ENCODE measurements around the gene SCN10A.

SCN10A gene

DNA sequence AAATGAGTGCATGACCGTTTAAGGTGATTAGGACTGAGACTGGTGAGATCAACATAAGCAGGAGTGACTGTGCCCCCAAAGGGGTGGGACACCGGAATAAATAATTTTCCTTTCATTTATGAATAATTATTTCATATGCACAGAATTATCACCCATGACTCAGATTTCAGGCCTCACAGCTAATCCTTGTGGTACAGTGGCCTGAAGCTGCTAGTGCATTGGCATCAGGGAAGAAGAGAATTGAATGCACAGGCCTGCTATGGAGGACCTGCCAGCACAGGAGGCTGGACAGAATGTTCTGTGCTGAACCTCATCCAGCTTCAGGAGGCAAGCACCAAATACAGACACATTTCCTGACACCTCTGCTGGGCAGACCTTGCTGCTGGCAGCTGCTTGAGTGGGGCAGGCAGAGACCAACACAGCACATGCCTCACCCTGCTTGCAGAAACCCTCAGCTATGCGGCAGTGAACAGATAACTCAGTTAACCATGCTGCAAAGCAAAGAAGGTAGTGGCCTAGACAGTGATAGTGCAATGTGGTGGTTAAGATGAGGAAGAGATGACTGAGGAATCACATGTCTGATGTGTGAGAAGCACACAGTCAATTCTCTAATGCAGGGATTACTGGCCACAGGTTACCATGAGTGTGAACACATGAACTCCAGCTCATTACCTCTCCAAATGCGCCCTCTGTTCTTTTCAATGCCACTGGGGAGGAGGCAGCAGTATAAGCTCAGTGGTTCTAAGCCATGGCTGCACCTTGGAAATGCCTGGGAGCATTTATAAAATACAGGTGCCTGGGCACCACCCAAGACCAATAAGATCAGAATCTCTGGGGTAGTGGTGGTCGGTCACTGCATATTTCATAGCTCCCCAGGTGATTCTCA is 98.4 kb downstream of the SCN10A start:
- DNase-seq: no peak

DNA sequence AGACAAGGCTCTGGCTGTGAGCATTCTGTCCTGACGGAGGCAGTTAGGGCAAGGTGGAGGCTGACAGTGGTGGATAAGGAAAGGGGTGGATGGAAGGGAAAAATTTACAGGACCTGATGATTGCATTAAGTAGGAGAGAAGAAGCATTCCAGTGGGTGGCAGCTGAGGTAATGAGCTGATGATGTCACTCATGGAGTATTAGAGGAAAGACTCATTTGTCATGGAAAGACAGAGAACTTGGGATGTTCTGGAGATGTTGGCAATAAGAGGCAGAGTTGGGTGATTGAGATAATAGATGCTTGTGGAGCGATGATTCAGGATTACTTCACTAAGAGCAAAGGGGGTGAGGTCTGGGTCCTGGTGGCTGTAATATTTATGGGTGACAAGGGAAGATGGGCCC is 102.9 kb downstream of the SCN10A start:
- no peak for DNase-seq

DNA sequence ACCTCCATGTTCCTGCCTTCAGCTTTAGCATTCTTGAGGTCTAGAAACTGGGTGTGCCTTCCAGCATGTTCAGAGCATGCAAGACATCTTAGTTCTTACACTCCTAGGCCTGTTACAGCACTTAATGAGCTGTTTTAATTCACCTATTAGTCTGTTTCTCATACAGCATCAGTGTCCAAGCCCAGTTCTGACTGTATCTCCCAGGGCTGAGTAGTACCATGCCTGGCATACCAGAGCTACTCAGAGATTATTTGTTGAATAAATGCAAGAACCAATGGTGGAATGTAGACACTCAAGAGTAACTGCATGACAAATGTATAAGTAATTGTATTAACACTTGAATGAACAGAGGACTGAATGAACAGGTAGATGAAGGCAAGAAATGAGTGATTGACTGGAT is 104.7 kb downstream of the SCN10A start:
- DNase-seq: no peak

DNA sequence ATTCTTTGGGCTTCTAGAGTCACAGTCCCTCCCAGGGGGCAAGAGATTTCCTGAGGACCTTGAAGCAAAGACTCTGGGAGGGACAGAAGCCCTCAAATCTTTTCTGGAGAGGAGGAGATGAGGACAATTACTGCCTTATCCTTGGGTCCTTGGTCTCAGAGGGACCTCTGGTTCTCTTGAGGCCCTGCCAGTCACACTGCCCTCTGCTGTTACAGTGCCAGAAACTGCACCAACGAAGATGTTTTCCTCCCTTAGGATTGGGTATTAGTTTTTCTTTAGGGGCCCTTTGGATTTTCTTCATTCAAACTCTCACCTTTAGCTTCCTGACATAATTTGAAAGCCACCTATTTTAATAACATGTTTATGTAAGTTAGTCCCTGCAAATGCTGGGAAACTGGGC is 108.3 kb downstream of the SCN10A start:
- no peak for DNase-seq

DNA sequence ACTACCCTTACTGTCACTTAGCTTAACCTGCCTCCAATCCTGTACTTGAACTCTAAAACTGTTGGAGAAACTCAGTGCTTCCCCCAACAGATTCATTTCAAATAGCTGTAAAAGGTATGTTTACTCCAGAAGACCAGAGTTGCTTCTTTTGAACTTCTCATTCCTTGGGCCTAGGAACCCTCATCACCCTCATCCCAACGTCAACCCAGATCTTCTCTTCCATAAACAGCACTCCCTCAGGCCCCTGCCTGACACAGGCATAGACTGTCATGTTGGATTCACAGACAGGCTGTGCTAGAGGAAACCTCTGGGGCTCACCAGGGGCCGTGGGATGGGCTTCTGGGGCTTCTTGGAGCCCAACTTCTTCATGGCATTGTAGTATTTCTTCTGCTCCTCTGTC is 109.1 kb downstream of the SCN10A start:
- DNase-seq: no peak

DNA sequence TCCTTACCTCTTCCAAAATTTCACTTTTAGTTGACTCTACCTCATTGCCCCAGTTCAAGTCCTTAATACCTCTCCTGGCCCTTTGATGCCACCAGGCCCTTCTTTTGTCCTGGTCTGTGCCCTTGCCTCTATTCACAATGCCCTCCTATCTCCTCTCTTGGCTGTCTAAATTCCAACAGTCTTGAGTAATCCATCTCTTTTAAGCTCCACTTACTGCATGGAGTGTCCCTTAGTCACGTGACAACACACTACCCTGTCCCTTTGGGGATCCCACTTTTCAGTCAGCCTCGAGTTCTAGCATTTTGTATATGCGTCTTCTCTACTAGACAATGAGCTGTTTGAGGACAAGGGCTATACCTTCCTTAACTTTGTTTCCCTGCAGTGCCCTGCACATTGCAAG is 113.8 kb downstream of the SCN10A start:
- DNase-seq: no peak

DNA sequence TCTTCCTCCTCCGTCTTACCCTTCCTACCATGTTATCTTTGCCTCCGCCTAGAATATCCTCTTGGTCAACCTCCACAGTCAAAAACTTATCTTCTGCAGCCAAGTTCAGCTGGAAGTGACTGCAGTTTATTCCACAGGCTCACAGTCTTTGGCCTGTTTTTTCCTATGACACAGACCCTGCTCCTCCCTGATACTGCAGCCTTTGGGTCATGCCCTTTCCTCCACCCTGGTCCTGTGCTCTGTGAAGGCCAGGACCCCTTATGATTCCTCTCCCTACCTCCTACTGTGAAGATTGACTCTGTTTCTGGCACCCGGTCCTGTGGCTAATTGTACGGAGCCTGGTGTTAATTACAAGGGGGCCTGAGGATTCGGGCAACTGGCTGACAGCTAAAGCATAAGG is 117.3 kb downstream of the SCN10A start:
- DNase-seq: no peak

DNA sequence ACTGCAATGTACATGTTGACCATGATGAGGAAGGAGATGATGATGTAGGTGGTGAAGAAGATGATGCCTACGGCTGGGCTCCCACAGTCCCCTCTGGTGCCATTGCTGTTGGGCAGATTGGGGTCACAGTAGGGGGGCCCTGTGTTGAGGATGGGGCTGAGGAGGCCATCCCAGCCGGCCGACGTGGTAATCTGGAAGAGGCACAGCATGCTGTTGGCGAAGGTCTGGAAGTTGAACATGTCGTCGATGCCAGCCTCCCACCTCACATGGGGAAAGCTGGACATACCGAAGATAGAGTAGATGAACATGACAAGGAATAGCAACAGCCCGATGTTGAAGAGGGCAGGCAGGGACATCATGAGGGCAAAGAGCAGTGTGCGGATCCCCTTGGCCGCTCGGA is 118.0 kb downstream of the SCN10A start:
- DNase-seq: no peak

DNA sequence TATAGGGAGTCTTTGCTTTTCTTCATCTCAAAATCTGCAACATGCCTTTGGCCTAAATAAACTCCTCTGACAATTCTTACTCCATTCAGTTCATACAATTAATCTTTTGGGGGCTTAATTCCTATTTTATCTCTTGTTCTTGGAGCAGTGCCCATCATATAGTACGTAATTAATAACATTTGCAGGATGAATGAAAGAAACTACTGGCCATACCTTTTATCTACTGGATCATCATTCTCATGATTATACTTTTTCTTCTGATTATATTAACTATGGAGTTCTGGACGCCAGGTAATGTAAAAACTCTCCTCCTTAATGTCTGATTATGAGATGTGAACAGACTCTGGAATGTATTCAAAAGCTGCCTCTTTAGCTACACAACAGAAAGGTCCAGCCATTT is 120.0 kb downstream of the SCN10A start:
- no peak for DNase-seq

DNA sequence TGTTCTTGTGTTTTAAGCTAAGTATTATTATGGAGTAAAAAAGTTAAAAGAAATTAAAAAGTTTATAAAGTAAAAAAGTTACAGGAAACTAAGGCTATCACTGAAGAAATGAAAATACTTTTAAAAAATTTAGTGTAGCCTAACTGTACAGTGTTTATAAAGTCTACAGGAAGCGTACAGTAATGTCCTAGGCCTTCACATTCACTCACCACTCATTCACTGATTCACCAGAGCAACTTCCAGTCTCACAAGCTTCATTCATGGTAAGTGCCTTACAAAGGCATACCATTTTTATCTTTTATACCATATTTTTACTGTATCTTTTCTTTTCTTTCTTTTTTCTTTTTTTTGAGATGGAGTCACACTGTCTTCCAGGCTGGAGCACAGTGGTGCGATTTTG is 125.8 kb downstream of the SCN10A start:
- DNase-seq: no peak

DNA sequence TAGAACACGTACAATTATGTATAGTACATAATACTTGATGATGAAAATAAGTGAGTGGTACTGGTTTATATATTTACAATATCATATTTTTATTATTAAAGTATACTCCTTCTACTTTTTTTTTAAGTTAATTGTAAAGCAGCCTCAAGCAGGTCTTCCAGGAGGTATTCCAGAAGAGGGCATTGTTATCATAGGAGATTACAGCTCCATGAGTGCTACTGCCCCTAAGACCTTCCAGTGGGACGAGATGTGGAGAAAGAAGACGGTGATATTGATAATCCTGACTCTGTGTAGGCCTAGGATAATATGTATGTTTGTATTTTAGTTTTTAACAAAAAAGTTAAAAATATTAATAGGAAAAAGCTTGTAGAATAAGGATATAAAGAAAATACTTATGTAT is 126.2 kb downstream of the SCN10A start:
- DNase-seq: no peak

DNA sequence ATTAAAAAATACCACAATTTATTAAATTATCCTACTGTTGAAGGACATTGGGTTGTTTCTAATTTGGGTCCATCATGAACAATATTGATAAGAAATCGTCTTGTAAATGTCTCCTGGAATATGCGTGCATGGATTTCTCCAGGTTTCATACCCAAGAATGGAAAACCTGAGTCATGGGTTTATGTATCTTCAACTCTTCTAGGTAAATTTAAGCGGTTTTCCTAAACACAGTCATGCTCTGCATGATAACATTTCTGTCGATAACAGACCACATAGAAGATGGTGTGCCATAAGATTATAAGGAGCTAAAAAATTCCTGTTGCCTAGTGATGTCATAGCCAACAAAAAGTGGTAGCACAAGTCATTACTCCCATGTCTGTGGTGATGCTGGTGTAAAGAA is 126.7 kb downstream of the SCN10A start:
- DNase-seq: no peak

DNA sequence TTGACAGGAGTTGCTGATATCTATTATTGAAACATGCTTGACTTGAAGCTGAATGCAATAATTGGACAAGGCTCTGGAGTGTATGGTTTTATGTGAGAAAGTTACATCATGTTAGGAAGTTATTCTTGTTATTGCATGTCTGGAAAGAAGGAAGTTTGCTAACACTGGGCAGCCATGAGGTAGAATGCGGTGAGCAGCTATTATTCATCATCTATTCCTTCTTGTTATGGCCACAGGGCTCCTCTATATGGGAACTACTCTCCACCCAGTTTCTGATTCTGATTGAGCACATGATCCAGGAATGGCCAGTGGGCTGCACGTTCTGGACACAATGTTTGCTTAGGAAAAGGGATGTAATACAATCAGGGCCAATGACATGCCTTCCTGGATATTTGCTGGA is 128.7 kb downstream of the SCN10A start:
- no peak for DNase-seq

DNA sequence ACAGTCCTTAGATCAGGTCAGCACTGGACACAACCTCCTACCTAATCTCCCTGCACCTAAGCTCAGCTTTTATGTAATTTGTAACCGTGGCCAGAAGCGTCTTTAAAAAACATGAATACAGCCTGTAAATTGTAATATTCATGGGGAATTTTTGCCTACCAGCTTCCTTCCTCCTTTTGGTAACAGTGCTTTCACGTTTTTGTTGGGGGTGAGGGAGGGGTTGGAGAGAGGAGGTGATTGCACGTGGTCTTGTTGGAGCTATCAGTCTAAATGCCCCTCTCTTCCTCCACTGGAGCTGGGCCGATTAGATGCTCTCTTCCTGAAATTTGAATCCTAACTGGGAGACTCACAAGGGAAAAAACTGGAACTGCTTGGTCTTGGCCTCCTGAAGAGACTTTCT is 131.5 kb downstream of the SCN10A start:
- DNase-seq: no peak

DNA sequence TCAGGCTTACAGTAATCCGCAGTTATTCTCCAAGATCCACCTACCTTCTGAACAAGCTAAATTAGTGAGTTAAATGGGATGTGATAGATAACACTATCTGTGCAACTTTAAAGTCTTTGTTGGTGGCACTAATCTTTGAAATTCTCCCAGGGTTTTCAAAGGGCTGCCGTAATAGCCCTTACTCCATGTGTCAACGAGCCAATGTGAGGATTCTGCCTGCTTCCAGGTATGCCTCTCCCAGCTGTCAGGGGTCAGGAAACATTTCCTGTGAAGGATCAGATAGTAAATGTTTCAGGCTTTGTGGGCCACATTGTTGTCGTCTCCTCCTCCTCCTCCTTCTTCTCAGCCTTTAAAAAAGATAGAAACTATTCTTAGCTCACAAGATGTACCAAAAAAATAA is 146.3 kb downstream of the SCN10A start:
- no peak for DNase-seq

DNA sequence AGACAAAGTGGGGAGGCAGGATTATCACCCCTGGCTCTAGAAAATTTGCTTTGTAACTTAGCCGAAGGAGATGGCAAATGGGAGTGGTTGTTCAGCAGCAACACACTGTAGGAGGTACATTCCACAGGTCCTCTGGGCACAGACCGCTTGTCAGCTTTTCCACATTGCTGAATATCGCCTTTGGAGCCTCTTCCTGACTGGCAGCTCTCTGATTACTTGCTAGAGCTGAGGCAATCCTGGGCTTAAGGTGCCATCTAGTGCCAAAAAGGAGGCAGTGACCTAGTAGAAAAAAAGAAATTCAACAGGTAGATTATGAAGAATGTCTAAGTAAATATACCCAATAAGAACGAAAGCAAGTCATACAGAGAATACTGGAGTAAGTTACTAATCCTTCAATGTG is 153.5 kb downstream of the SCN10A start:
- DNase-seq: no peak

DNA sequence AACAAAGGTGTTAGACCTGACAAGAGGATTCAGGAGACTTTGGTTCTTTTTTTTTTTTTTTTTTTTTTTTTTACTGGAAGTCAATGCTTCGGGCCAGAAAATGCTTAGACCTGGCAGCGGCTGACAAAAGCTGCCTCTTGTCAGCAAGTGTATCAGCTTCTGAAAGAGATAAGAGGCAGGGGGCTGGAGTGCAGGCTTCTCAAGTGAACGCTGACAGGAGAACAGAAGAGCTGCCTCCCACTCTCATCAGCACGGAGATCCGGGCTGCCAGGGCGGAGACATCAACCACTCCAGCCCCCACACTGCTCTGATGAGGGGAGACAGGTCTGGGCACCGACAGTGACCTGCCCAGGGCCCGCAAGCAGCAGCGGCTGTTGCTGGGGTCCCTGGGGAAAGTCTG is 157.2 kb downstream of the SCN10A start:
- DNase-seq: no peak

DNA sequence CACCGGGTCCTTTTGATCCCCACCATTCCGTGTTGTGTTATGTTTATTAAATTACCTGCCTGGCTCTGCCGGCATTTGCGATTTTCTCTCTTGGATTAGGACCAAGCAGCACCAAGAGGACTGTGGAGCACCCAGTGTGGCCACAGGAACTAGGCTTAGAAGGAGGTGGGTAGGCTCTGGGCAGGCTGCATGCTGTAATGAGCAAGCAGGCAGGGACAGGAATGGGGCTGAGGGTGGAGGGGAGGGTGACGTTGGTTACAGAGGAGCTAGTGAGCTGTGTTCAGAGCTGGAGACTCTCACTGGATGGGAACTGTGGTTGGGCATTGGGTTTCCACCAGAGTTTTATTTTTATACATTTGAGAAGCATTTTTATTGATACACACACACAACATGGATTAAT is 158.6 kb downstream of the SCN10A start:
- DNase-seq: no peak

DNA sequence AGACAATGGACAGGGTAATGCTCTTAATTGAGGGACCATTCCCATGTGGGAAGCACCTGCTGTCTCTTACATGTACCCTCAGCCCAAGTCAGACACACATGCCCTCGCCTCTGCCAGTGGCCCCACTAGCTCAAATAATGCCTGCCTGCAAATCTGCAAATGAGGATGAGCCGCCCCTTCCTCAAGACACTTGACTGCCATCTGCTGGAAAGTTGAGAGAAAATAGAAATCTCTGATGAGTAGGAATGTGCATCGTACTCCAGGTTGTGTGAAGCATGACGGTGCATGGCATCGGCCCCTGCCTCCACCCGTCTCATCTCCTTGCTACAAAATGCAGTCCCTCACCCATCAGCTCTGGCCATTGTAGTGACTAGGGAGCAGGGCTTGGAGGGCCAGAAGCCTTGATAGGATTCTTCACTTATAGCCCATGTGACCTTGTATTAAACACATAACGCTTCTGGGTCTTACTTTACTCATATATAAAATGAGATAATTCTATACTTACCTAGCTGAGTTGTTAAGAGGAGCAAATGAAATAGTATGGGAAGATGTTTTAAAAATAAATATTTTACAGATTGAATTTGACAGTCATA is 160.2 kb downstream of the SCN10A start:
- peak; percentile 22 for DNase-seq

DNA sequence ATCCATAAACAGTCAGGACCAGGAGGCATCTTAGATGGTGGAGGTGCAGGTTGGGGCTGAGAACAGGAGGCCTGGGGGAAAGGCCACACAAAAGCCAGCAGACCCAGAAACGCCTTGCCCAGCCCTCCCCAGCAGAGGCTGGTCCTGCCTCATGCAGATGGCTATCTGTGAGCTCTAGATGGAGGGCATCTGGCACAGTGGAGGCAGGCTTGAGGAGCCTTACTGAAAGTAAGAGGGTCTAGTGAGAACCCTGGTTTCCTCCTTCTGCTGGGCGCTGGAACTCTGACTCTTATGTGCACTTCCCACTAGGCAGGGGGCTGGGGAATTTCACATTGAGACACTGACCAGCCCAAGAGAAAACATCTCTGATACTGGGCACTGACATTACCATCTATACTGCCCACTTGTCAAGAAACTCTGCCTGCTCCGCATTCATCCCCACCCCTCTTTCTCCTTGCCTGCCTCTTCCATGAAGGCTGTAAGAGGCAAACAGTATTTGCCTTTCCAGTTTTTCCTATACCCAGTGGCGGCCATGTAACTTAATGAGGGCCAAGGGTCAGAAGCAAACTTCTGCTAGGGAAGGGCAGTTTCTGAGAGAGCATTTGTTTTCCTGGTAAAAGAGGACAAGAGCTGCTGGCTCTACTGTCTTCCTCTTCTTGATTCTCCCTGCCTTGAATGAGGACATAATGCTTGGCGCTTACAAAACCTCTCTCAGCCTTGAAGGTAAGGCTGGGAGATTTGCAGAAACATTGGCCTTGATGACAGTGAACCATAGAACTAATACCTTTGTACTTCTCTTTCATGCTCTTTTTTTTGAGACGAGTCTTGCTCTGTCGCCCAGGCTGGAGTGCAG is 162.1 kb downstream of the SCN10A start:
- DNase-seq: no peak

DNA sequence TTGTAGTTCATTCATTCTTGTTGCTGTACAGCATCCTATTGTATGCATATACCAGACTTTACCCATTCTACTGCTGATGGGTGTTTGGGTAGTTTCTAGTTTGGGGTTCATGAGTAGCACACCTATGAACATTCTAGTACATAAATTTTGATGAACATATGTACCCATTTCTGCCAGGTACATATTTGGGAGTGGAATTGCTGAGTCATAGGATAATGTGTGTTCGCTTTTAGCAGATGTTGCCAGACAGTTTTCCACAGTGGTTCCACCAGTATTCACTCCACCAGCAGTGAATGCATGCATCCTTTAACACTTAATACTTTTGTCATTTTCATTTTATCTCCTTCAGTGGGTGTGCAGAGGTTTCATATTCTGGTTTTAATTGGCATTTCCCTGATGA is 163.1 kb downstream of the SCN10A start:
- no peak for DNase-seq

DNA sequence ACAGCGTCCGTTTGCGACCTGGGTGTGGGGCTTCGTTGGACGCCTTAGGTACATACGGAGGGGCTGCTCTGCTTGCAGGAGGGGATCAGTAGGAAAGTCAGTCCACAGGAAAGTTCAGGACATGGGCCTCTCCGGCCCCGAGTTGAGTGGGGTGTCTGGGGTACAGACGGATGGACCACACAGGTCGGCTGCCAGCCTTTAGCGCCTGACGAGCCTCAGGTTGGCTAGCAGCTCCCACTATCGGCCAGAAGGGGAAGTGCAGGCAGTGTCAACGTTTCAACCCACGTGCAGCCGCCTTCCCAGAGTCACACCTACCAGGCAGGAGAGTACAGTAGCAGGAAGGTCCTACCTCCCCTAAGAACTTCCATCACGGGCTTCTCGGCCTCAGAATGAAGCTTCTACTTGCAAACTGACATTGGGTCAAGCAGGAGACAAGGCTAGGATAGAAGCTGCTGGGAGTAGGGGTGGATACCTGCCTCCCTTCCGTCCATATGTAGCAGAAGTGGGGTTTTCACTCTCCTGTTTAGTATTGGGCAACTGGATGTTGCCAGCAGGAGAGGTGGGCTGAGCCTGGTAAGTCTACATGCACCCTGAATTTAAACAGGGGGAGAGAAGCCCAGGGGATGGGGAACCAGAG is 164.7 kb downstream of the SCN10A start:
- DNase-seq: peak; percentile 55

DNA sequence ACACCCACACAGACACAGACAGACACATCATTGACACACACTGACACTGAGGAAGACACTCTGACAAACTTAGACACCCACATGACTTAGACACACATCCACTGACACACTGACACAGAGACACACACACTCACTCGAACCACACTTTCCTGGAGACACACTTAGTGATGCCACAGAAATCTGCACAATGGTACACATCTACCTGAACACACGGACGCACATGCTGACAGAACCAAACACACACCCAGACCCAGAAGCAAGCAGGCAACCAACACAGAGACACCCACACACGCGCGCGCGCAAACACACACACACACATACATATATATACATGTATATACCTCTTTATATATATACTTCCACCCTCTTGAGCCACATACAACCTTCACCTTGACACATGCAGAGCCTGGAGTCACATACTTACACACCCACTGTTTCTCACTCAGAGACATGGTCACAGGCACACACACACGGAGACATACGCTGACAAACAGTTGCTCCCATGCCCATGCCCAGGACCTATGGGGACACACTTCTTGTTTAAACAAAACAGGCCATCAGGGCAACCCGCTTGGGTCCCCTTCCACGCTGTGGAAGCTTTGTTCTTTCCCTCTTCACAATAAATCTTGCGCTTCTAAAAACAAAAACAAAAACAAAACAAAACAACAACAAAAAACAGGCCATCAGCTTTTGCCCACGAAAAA is 165.6 kb downstream of the SCN10A start:
- no peak for DNase-seq

All from NCI-H1048 (cell line).